Cardiac septum (tissue), 1 donor: Measurements from ENCODE around the gene TMEM178B. TPM values are rescaled to one million over a fixed set of nuclear protein-coding genes. Genes with fewer than 3 reads are reported as not detected.
"Not testable (repeated sequence)": the region's sequence is repeated elsewhere in the genome, so short reads cannot be mapped to it uniquely, and the experiment has no call there.

ENCODE experiments used
- DNase-seq: peaks from one replicate; pipeline ENCODE4 v3.0.0-alpha.2; 2020; ENCODE audit warnings: low spot score
- intact Hi-C: fragments of 100-400 bp; cut with DNase I; formaldehyde crosslinking; loops from one replicate; pipeline ENCODE4 v1.14.0; 2022
- total RNA-seq: library from RNA; stranded (reverse); fragmentation: NEBNext Ultra II Directional; extraction: Animal tissue kit (Norgen Biotek cat#: 25700); gene quantifications from one replicate; pipeline ENCODE4 v1.2.1, GENCODE V29; 2021
- donor health status: DM: no; HTN: no; CAD: no.

Gene TMEM178B
- total RNA-seq, 1 donor from 2014 or later, result 15.2 TPM

DNA sequence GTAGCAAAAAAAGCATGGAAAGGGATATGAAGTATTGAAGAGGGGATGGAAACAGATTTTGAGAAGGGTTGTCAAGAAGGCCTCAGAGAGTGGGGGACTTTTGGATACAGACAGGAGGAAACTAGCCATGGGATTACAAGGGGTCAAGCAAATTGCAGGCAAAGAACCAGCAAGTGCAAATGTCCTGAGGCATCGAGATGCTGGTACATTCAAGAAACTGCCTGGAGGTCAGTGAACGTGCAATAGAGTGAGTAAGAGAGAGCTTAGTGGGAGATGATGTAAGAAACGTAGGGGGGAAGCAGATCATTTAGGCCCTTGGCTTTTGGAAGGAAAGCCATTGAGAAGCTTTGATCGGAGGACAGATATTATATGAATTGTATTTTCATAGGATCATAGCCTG, 250.0 kb downstream of the TMEM178B start:
- no peak for DNase-seq
- intact Hi-C loops, result no loop called here

- intact Hi-C loops, result no loop called here
- no peak for DNase-seq
Observed at GRCh38 chr7:141324870-141325269, 251.0 kb downstream of the TMEM178B start.

DNA sequence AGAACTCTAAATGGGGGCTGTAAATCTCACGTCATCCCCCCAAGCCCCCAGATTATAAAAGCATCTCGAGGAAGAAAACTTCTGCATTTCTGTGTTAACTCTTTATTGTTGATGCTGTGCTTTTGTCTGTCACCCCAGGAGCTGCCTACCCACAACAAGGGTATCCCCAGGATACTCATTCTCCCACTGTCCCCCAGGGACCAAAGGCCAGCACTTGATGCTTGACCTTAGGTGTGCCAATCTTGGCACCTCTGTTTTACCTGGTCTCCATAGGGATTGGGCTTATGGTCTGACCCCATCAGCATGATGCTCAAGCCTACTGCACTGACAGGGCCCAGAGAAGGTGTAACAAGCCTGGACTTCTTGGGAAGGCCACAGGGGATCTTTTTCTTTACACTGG, 251.4 kb downstream of the TMEM178B start:
- intact Hi-C loops, result no loop called here
- no peak for DNase-seq

DNA sequence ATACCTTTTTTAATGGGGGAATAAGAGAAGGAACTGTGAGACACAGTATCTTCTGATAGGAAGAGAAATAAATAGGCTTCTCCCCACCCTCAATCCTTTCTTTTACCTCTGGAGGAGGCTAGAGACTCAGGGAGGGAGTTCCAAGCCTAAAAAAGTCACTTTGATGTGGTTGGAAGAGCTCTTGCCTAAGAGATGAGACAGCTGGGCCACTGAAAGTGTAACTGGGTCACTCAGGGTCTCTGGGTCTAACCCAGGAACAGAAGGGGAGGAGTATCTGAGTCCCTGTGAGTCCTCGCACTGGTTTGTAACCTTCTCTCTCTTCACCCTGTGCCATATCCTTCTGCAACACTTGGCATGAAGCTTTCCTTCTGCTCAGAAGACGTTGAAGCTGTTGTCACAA, 254.4 kb downstream of the TMEM178B start:
- intact Hi-C loops, result no loop called here
- DNase-seq, result no peak

- DNase-seq, intact Hi-C loops: not testable (repeated sequence)
Observed at GRCh38 chr7:141330285-141330684, 256.4 kb downstream of the TMEM178B start.

DNA sequence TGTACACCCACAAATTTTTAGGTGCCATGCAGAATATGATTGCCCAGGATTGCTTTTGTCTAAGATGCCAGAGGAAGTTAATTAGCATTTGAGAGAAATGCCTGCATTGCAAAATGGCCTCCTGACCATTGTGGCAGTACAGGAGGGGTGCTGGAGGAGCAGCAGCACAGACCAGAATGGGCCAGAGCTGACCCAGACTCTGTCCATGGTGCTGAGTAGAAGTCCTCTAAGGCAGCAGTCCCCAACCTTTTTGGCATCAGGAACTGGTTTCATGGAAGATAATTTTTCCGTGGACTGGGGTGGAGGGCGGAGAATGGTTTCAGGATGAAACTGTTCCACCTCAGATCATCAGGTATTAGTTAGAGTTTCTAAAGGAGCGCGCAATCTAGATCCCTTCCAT, 259.6 kb downstream of the TMEM178B start:
- no peak for DNase-seq
- intact Hi-C loops, result no loop called here

GRCh38 chr7:141335164-141335563, 261.3 kb downstream of the TMEM178B start:
- intact Hi-C loops, result no loop called here
- DNase-seq, result no peak

GRCh38 chr7:141339603-141340002, 265.7 kb downstream of the TMEM178B start:
- intact Hi-C loops, result no loop called here
- DNase-seq, result no peak

- intact Hi-C loops, result no loop called here
- DNase-seq, result no peak
Observed at GRCh38 chr7:141340991-141341390, 267.1 kb downstream of the TMEM178B start.

GRCh38 chr7:141342621-141343408, 269.0 kb downstream of the TMEM178B start:
- intact Hi-C loops, result no loop called here
- no peak for DNase-seq

GRCh38 chr7:141344153-141344935, 270.5 kb downstream of the TMEM178B start:
- intact Hi-C loops, result no loop called here
- no peak for DNase-seq

- DNase-seq, result no peak
- intact Hi-C loops, result no loop called here
Observed at GRCh38 chr7:141348728-141349127, 274.9 kb downstream of the TMEM178B start.

- DNase-seq, result no peak
- intact Hi-C loops, result no loop called here
Observed at GRCh38 chr7:141349338-141349737, 275.5 kb downstream of the TMEM178B start.

DNA sequence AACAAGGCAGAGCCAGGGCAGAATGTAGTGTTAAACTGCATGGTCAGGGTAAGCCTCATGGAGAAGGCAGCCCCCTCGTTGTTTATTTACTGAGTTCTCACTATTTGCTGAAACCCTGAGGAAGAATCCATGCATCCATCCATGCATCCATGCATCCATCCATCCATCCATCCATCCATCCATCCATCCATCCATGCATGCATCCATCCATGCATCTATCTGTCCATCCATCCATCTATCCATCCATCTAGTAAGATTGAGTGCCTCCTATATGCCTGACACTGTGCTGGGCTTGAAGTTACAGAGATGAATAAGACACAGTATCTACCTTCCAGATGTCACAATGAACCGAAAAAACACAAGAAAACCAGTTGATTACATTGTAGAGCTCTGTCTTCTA, 275.9 kb downstream of the TMEM178B start:
- intact Hi-C loops, result no loop called here
- DNase-seq, result no peak

DNA sequence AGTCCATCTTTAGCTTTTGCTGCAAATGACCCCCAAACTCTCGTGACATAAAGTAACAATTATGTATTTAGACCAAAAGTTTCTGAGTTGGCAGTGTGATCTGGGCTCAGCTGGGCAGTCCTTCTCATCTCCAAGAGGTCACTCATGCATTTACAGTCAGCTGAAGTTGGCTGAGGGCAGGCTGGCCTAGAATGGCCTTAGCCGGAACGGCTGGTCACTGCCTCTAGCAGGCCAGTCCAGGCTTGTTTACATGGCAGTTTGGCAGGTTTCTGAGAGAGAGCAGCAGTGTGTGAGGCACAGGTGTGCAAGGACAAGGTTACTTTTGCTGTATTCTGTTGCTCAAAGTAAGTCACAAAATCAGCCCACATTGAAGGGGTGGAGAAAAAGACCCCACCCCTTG, 277.3 kb downstream of the TMEM178B start:
- intact Hi-C loops, result no loop called here
- no peak for DNase-seq

GRCh38 chr7:141352955-141353354, 279.1 kb downstream of the TMEM178B start:
- intact Hi-C loops, result no loop called here
- DNase-seq, result no peak

DNA sequence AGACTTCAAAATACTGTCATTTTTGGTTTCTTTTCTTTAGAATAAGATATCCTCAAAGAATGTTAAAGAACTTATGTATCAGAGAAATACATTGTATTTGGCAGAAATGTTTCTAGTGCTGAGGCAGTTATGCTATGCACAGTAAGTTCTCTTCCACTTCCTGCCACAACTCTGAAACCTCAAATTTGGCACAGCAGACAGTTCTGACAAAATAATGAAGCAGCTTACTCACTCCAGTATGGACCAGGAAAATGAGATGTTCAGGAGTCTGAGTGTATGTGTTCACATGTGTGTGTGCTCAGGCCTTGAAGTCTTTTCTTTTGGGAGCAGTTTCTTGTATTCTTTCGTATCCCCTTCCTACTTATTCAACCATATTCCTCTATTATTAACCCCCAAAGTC, 280.4 kb downstream of the TMEM178B start:
- intact Hi-C loops, result no loop called here
- no peak for DNase-seq

GRCh38 chr7:141355032-141355431, 281.2 kb downstream of the TMEM178B start:
- intact Hi-C loops, result no loop called here
- DNase-seq, result no peak

GRCh38 chr7:141356161-141356560, 282.3 kb downstream of the TMEM178B start:
- intact Hi-C loops, result no loop called here
- no peak for DNase-seq

GRCh38 chr7:141358386-141358785, 284.5 kb downstream of the TMEM178B start:
- no peak for DNase-seq
- intact Hi-C loops, result no loop called here

DNA sequence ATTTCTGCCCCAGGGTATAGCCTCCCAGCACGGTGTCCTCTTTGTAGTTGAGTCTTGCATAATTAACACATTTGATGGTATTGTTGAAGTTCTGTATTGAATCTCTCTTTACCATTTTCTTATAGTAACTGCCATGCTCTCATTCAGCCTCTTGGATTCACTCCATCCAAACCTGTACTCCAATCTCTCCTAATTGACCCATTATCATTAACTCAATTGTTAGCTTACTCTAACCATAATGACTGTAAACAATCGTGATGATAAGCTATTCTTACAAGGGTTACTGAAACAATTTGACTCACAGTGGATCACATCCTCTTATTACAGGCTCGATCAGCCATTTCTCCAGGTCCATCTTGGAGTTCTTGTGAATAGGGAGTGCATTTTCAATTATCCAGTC, 285.4 kb downstream of the TMEM178B start:
- intact Hi-C loops, result no loop called here
- no peak for DNase-seq
